Measurements from ENCODE around the gene LDLRAD4. TPM values are rescaled to one million over a fixed set of nuclear protein-coding genes. Genes with fewer than 3 reads are reported as not detected.
A peak's percentile ranks its signal among the peaks of the same experiment; 100 is the strongest.

The LDLRAD4 gene
- total and polyA plus RNA-seq, 9 of the 15 experiments (the other 6 are each of a cell fraction or from before 2014, with no cell fraction given): 0.01 TPM; not detected in 8

DNA sequence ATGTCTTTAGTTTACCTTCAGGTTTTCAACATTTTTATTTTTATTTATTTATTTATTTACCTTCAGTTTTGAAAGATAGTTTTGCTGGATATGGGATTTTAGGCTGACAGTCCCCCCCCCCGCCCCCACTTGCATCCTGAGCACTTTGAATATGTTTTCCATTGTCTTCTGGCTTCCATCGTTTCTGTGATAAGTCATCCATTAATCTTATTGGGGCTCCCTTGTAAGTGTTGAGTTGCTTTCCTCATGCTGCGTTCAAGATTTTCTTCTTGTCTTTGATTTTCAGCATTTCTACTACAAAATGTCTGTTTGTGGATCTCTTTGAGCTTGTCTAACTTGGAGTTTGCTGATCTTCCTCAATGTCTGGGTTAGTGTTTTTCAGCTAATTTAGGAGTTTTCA is 19.4 kb upstream of the LDLRAD4 start:
- DNase-seq (ENCODE audit: extremely low read depth in 1 of 4, low spot score in 3 of 4) (no peak), FAIRE-seq (no peak), ATAC-seq (no peak)
- Histone ChIP-seq H3K4me1 (replicated peaks in 1 of 2; ENCODE audit: control insufficient read depth in 2 of 2, insufficient read depth in 2 of 2, low read length in 2 of 2) (no peaks in the 10 kb centered on the region; a peak in 1 of 5 replicates), H4K20me1 (replicated peaks; ENCODE audit: control insufficient read depth, insufficient read depth, low read length) (no peaks in the 10 kb centered on the region), H3K9ac (ENCODE audit: insufficient read depth in 1 of 2, low read depth in 2 of 2, low read length in 2 of 2) (no peak overlapping the region), H3K4me2 (ENCODE audit: insufficient read depth, low read length) (no peak overlapping the region), H3K9me3 (replicated peaks; ENCODE audit: control insufficient read depth, insufficient read depth, low read depth, low read length) (peaks cover 2% of the 10 kb centered on the region), H3K79me2 (ENCODE audit: control insufficient read depth, insufficient read depth, low read length) (no peaks in the 10 kb centered on the region), H3K9me1 (ENCODE audit: control insufficient read depth, insufficient read depth, low read length) (no peaks in the 10 kb centered on the region), H3K4me3 (no peak overlapping the region), H3K36me3 (ENCODE audit: control insufficient read depth, insufficient read depth, low read length) (no peaks in the 10 kb centered on the region), H2AFZ (ENCODE audit: low read depth, low read length) (no peak overlapping the region), H3K27ac (ENCODE audit: extremely low read depth, low read depth, low read length) (no peak overlapping the region), H3K27me3 (ENCODE audit: control insufficient read depth in 2 of 2, insufficient read depth in 2 of 2, low read length in 2 of 2) (no peaks in the 10 kb centered on the region; a peak in 1 of 5 replicates)
- in situ Hi-C loops (cut with MboI) (no loop called here), intact Hi-C loops (cut with micrococcal nuclease) (no loop called here)
- WGBS (ENCODE audit: insufficient coverage, low coverage, missing lambda C conversion rate): 16% methylated on average over 2 of the region's 3 CpGs
- CTCF ChIA-PET (ENCODE audit: low intra/inter-chr PET ratio): interaction anchor here (0.5 kb wide), 1 partner anchor 361 kb away, joined by 3 read pairs; no protein-coding TSS in a partner anchor
- POLR2A ChIA-PET: no interaction called here
- BruUV-seq (replicated peaks): no TSS peak
- TF ChIP-seq NR2C1 (IDR thresholded peaks at IDR 0.05) (no peak), NR2C1 (tag; IDR thresholded peaks at IDR 0.05) (no peak), ATF3 (IDR thresholded peaks at IDR 0.05) (no peak), ATF3 (CRISPR knock-in tag; conservative IDR thresholded peaks at IDR 0.05) (no peak), MTA3 (IDR thresholded peaks at IDR 0.05; ENCODE audit: borderline replicate concordance) (no peak), KLF6 (CRISPR knock-in tag; IDR thresholded peaks at IDR 0.05; ENCODE audit: borderline replicate concordance) (no peak), ZBTB8A (IDR thresholded peaks at IDR 0.05; ENCODE audit: partially characterized antibody) (no peak), ZBTB43 (CRISPR knock-in tag; IDR thresholded peaks at IDR 0.05) (no peak), PCBP2 (IDR thresholded peaks at IDR 0.05; ENCODE audit: low read depth, low read length, poor library complexity, severe bottlenecking) (no peak), CBX5 (IDR thresholded peaks at IDR 0.05; ENCODE audit: borderline replicate concordance, low read depth) (peak; percentile 72), FOXK1 (CRISPR knock-in tag; IDR thresholded peaks at IDR 0.05; ENCODE audit: borderline replicate concordance) (no peak), ARNT (IDR thresholded peaks at IDR 0.05) (no peak), ZNF57 (CRISPR knock-in tag; IDR thresholded peaks at IDR 0.05) (no peak), EP400 (IDR thresholded peaks at IDR 0.05) (no peak), CREB3L1 (IDR thresholded peaks at IDR 0.05; ENCODE audit: borderline replicate concordance, low read depth) (no peak)
- TF ChIP-seq, protein P1, sequence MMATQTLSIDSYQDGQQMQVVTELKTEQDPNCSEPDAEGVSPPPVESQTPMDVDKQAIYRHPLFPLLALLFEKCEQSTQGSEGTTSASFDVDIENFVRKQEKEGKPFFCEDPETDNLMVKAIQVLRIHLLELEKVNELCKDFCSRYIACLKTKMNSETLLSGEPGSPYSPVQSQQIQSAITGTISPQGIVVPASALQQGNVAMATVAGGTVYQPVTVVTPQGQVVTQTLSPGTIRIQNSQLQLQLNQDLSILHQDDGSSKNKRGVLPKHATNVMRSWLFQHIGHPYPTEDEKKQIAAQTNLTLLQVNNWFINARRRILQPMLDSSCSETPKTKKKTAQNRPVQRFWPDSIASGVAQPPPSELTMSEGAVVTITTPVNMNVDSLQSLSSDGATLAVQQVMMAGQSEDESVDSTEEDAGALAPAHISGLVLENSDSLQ (IDR thresholded peaks at IDR 0.05): no peak
- TF ChIP-seq, protein P2, sequence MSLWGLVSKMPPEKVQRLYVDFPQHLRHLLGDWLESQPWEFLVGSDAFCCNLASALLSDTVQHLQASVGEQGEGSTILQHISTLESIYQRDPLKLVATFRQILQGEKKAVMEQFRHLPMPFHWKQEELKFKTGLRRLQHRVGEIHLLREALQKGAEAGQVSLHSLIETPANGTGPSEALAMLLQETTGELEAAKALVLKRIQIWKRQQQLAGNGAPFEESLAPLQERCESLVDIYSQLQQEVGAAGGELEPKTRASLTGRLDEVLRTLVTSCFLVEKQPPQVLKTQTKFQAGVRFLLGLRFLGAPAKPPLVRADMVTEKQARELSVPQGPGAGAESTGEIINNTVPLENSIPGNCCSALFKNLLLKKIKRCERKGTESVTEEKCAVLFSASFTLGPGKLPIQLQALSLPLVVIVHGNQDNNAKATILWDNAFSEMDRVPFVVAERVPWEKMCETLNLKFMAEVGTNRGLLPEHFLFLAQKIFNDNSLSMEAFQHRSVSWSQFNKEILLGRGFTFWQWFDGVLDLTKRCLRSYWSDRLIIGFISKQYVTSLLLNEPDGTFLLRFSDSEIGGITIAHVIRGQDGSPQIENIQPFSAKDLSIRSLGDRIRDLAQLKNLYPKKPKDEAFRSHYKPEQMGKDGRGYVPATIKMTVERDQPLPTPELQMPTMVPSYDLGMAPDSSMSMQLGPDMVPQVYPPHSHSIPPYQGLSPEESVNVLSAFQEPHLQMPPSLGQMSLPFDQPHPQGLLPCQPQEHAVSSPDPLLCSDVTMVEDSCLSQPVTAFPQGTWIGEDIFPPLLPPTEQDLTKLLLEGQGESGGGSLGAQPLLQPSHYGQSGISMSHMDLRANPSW (CRISPR knock-in tag; IDR thresholded peaks at IDR 0.05): no peak

Data from K562 (cell line).